Measurements from ENCODE around the gene GNAI2.
A peak's percentile ranks its signal among the peaks of the same experiment; 100 is the strongest.

GNAI2 gene

DNA sequence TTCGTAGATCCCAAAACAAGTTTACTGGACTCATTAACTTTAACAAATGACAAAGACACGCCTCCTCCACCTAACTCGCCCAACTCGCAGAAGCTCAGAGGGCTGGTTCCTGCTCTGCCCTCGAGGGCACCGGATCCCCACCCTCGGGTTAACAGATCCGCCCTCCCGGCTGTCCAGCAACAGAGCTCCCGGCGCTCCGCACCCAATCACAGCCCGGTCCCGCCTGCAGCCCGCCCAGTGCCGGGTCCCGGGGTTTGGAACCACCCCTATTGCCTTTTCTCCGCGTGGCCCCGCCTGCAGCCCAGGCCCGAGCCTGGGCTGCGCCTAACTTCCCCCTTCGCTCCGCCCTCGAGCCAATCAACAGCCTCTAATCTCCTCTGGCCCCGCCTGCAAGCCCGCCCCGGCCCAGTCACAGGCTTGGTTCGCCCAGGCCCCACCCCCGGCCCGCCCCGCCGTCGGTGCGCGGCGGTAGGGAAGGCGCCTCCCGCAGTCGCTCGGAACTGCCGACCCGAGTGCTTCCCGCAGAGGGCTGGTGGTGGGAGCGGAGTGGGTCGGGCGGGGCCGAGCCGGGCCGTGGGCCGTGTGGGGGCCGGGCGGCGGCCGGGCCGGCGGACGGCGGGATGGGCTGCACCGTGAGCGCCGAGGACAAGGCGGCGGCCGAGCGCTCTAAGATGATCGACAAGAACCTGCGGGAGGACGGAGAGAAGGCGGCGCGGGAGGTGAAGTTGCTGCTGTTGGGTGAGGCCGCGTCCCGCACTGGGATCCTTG lies at the start of gene GNAI2:
GNAI2 (plus strand) TSS at position 489 of the 768 bp plus-strand sequence; CDS start at position 621, 132 bp downstream.
- TF ChIP-seq, protein P1, sequence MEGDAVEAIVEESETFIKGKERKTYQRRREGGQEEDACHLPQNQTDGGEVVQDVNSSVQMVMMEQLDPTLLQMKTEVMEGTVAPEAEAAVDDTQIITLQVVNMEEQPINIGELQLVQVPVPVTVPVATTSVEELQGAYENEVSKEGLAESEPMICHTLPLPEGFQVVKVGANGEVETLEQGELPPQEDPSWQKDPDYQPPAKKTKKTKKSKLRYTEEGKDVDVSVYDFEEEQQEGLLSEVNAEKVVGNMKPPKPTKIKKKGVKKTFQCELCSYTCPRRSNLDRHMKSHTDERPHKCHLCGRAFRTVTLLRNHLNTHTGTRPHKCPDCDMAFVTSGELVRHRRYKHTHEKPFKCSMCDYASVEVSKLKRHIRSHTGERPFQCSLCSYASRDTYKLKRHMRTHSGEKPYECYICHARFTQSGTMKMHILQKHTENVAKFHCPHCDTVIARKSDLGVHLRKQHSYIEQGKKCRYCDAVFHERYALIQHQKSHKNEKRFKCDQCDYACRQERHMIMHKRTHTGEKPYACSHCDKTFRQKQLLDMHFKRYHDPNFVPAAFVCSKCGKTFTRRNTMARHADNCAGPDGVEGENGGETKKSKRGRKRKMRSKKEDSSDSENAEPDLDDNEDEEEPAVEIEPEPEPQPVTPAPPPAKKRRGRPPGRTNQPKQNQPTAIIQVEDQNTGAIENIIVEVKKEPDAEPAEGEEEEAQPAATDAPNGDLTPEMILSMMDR (IDR thresholded peaks at IDR 0.05): no peak
- TF ChIP-seq ZFX (IDR thresholded peaks at IDR 0.05; ENCODE audit: borderline replicate concordance): no peak
- peak within 1 kb of the TSS; percentile 93 for H3K27ac ChIP-seq

DNA sequence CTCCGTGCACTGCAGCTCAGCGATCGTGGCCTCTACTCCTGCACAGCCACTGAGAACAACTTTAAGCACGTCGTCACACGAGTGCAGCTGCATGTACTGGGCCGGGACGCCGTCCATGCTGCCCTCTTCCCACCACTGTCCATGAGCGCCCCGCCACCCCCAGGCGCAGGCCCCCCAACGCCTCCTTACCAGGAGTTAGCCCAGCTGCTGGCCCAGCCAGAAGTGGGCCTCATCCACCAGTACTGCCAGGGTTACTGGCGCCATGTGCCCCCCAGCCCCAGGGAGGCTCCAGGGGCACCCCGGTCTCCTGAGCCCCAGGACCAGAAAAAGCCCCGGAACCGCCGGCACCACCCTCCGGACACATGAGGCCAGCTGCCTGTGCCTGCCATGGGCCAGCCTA lies 48.3 kb upstream of the GNAI2 start:
- no peak overlapping the region for H3K27ac ChIP-seq
- TF ChIP-seq, protein P1 (IDR thresholded peaks at IDR 0.05): no peak
- TF ChIP-seq ZFX (IDR thresholded peaks at IDR 0.05; ENCODE audit: borderline replicate concordance): no peak

DNA sequence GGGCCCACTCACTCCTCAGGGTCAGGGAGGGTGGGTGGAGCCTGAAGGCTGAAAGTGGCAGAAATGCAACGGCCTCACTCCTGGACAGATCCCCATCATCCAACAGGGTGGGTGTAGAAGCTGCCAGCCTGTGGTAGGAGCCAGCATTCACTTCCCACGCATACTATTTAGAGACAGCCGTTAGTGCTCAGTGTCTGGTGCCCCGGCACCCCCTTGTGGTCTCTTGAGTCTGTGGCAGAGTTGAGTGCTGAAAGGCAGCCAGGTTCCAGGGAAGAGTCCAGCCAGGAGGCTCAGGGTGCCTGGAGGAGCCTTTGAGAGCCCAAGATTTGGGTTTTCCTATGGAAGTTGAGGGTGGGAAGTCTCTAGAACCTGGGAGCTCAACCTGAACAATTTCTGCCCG lies 46.7 kb upstream of the GNAI2 start:
- TF ChIP-seq ZFX (IDR thresholded peaks at IDR 0.05; ENCODE audit: borderline replicate concordance): no peak
- TF ChIP-seq, protein P1 (IDR thresholded peaks at IDR 0.05): peak; percentile 64
- H3K27ac ChIP-seq: no peak overlapping the region

DNA sequence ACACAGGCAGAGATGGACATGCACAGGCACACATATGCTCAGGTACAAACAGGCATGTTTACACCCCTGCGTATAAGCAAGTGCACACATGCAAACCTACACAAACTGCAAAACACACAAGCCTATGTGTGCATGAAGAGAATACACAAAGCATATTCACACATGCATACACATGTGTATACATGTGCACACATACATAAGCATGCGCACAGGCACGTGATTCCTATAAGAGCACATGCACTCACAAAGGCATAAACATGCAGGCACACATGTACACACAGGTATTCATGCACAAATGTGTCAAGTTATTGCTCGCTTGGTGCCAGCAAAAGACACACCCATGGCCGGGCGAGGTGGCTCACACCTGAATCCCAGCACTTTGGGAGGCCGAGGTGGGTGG lies 46.0 kb upstream of the GNAI2 start:
- TF ChIP-seq, protein P1 (IDR thresholded peaks at IDR 0.05): no peak
- TF ChIP-seq ZFX (IDR thresholded peaks at IDR 0.05; ENCODE audit: borderline replicate concordance): no peak
- no peak overlapping the region for H3K27ac ChIP-seq

DNA sequence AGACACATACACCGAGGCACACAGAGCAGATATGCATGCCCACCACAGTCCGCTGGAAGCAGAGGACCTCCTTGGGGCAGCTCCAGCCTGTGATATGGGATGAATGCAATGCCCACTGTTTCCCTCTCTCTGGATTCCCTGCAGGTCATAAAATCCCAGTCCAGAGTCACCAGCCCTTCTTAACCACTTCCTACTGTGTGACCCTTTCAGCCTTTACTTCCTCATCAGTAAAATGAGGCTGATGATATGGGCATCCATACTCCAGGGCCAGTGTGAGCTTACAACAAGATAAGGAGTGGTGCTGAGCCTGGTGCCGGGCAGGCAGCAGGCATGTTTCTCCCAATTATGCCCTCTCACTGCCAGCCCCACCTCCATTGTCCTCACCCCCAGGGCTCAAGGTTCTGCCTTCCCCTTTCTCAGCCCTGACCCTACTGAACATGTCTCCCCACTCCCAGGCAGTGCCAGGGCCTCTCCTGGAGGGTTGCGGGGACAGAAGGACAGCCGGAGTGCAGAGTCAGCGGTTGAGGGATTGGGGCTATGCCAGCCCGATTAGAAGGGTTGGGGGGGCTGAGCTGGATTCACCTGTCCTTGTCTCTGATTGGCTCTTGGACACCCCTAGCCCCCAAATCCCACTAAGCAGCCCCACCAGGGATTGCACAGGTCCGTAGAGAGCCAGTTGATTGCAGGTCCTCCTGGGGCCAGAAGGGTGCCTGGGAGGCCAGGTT lies 44.9 kb upstream of the GNAI2 start, which contains the start of gene GNAT1:
GNAT1 (plus strand) TSS at position 675 of the 725 bp plus-strand sequence. CDS start 116 bp downstream, outside the sequence.
- H3K27ac ChIP-seq: no peak within 1 kb of the TSS
- TF ChIP-seq, protein P1 (IDR thresholded peaks at IDR 0.05): no peak
- no peak for TF ChIP-seq ZFX (IDR thresholded peaks at IDR 0.05; ENCODE audit: borderline replicate concordance)

DNA sequence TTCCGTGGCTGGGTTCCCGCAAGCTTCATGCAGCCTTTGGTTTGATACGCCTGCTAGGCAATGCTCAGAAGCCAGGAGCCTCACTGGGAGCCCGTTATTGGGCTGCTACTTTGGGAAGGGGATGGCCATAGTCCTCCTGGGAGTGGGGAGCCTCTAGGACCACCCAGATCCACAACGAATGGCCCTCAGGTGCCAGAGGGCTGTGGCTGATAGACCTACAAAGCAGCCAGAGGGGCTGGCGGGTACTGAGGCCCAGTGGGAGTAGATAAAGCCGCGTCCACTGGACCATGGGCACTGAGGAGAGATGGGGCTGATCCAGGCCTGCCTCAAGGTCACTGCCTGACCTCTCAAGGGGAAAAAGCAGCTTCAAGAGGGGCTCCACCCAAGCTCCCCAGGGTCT lies 43.9 kb upstream of the GNAI2 start:
- TF ChIP-seq, protein P1 (IDR thresholded peaks at IDR 0.05): no peak
- no peak for TF ChIP-seq ZFX (IDR thresholded peaks at IDR 0.05; ENCODE audit: borderline replicate concordance)

DNA sequence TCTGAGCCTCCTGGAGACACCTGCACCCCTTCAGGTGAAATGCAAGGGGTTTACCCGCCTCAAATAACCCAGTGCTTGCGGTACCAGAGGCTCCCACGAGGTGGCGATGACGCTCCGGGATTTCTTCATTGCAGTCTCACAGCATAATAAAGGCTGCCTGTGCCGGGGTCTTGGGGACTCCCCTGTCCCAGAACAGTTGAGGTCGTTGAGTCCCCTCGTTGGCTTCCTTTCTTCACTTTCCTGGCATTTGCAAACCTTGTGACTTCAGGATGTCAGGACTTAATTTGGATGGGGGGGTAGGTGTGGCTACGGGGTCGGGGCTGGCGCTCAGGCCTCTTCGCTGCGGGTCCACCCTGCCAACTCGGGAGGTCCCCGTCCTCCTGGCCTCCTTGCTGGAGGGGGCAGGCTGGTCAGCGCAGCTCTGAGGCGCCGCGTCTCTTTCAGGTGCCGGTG lies 43.3 kb upstream of the GNAI2 start:
- TF ChIP-seq, protein P1 (IDR thresholded peaks at IDR 0.05): peak; percentile 90
- no peak for TF ChIP-seq ZFX (IDR thresholded peaks at IDR 0.05; ENCODE audit: borderline replicate concordance)
- H3K27ac ChIP-seq: no peak overlapping the region

More for the DNA sequence above, 43.9 kb upstream of the GNAI2 start:
- no peak overlapping the region for H3K27ac ChIP-seq
